GM18907 (cell line): Measurements from ENCODE around the gene ENKUR.
A peak's percentile ranks its signal among the peaks of the same experiment; 100 is the strongest.
"Not testable (repeated sequence)": the region's sequence is repeated elsewhere in the genome, so short reads cannot be mapped to it uniquely, and the experiment has no call there.

Experiments
- ATAC-seq: cut with Tn5 transposase; IDR thresholded peaks from one replicate; pipeline ENCODE4 v1.9.1; 2021; ENCODE audit warnings: mild to moderate bottlenecking, moderate library complexity; ENCODE audit not compliant: unreplicated experiment

Gene ENKUR

DNA sequence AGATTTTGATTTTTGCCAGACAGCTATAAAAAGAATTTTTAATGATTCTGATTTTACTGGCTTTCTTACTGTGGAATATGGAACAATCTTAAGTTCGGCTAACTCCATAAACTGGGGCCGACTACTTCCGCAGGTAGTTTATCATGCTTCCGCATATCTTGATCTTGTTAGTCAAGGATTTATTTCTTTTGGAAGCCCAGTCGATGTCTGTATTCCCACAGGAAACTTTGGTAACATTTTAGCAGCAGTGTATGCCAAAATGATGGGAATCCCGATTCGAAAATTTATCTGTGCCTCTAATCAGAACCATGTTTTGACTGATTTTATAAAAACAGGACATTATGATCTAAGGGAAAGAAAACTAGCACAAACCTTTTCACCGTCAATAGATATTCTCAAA lies 8.6 kb upstream of the ENKUR start:
- no peak for ATAC-seq

- ATAC-seq: no peak
These were observed 7.3 kb upstream of the ENKUR start for GRCh38 chr10:25023278-25023677.

- ATAC-seq: no peak
These were observed 2.7 kb upstream of the ENKUR start for GRCh38 chr10:25018703-25019102.

GRCh38 chr10:25017661-25018060 lies 1.7 kb upstream of the ENKUR start:
- ATAC-seq: no peak

DNA sequence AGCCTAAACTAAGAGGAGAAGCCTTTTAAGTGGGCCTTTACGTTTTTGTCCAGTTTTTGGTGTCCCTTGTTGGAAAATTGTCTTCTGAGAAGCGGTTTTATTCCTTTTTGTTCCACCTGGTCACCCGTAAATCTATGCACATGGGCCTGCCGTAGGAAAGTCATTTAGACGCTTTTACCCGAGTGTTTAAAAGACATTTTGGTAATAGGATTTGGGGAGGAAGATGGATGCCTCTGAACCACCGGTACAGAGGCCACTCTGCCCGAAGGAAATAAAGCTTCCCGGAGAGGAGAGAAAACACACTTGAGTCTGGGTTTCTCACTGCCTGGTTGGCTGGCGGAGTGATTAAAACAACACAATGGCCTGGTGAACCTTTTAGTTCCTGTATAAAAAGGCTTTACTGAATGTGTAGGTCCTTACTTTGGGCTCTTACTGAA lies 1.2 kb upstream of the ENKUR start:
- peak; percentile 2 for ATAC-seq

- ATAC-seq: peak; percentile 99
These were observed 607 bp upstream of the ENKUR start, which contains the start of gene THNSL1 for GRCh38 chr10:25016376-25017153. Gene THNSL1 (plus strand): TSS chr10:25016612. CDS start chr10:25023224, 6,612 bp downstream.

DNA sequence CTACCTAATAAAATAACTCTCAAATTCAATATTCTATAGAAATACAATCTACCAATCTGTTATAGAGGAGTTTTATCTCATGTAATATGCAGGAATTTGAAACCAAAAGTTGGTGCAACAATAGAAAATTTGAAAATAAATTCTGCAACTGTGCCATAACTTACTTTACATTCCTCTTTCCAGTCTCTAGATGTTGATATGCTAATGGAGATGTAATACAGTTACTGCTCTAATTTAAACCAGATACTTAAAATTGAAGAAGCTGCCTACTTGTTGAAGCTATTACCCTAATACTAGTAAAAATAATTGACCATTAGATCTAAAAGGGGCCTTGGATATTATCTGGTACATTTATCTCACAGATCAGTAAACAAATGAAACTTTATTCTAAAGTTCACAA lies 1.4 kb downstream of the ENKUR start:
- no peak for ATAC-seq

GRCh38 chr10:25011591-25011990 lies 4.4 kb downstream of the ENKUR start:
- ATAC-seq: not testable (repeated sequence)

DNA sequence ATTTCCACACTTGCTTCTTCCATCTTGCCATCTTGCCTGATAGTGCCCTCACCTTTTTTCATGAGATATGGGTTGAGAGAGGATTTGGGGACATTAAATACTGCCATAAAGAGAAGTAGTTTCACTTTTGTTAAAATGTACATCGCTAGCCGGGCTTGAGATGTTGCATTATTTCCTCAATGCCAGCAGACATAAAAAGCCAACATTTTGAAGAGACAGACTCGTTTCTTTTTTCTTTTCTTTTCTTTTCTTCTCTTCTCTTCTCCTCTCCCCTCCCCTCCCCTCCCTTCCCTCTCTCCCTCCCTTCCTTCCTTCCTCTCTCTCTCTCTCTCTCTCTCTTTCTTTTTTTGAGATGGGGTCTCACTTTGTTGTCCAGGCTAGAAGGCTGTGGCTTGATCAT lies 17.9 kb downstream of the ENKUR start:
- no peak for ATAC-seq

- ATAC-seq: no peak
These were observed 20.9 kb downstream of the ENKUR start for GRCh38 chr10:24995072-24995471.

DNA sequence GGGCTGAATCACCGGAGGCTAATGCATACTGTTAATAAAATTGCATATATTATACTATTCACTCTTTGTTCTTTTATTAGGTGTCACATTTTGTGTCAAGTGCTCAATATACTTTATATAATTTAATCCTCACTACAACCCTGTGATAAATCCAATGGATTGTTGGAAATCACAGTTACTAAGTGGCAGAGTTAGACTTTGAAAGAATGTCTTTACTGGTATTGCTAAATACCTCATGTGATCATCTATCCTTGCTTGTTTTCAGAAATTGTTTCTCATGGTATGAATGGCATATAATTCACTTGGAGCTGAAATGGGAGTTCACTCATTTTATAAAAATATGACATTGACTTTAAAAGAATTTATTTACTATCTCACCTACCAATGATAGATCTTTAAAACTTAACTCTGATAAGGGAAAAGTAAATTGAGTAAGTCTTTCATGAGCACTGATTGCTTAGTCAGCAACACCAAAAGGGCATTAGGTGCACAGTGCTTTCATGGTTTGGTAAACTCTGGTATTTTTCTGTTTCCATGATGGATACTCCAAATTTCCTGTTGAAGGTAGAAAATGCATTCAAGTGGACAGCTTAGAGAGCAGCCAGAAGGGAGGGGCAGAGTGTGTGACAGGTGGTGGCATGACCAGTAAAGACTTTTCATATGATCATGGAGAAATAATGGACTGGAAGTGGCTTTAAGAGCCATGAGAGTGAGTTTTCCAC lies 22.6 kb downstream of the ENKUR start:
- no peak for ATAC-seq

- ATAC-seq: no peak
These were observed 23.3 kb downstream of the ENKUR start for GRCh38 chr10:24992512-24993133.

- no peak for ATAC-seq
These were observed 24.7 kb downstream of the ENKUR start for GRCh38 chr10:24991298-24991697.

- ATAC-seq: no peak
These were observed 26.1 kb downstream of the ENKUR start for GRCh38 chr10:24989867-24990266.

DNA sequence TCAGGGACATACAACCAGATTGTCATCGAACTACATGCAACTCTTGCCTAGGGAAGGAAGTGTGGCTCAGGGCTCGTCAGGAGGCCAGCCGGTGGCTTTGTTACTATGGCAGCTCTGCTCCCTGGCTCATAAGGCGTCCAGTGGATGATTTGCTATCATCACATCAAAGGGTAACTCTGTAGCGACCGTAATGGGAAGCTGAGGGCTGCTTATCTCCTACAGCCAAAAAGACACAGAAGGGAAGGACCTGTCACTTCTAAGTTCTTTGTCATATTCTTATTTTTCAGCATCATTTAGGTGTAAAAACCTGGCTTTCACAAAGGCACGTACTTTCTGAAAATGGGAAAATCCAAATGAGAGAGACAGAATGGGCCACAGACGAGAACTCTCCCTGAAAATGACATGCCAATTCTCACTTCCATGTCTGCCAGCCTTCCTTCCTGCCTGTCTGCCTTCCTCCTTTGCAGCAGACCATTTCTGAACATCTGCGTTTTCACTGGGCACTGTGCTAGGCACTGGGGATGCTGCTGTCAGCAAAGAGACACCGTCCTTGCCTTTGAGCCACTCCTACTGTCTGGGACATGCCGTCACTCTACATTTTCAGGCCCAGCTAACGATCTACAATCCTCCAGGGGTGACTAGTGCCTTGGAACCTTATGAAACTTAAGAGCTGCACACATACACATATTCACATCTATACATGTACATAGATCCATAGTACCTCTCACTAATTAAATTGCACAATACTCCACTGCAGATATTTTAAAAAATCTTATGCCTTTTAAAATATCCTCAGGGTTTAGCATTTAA lies 26.9 kb downstream of the ENKUR start:
- no peak for ATAC-seq

DNA sequence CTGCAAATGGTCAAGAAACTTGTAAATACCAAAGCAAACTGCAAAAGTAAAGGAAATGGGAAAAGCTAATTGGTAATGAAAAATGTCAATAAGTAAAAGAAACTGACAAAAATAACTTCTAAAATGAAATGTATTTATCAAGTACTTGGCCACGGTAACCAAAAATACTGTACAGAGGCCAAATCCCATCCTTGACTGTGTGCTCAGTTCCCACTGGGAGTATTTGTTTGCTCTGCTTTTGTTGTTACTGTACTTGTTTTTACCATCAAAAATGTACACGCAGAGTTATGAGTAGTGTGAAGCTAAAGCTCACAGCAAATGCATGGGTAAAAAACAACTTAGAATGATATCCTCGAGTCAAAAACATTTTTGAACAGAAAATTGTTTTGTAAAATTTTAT lies 31.1 kb downstream of the ENKUR start:
- no peak for ATAC-seq

- no peak for ATAC-seq
These were observed 32.0 kb downstream of the ENKUR start for GRCh38 chr10:24983946-24984345.

- no peak for ATAC-seq
These were observed 32.8 kb downstream of the ENKUR start for GRCh38 chr10:24983130-24983529.

DNA sequence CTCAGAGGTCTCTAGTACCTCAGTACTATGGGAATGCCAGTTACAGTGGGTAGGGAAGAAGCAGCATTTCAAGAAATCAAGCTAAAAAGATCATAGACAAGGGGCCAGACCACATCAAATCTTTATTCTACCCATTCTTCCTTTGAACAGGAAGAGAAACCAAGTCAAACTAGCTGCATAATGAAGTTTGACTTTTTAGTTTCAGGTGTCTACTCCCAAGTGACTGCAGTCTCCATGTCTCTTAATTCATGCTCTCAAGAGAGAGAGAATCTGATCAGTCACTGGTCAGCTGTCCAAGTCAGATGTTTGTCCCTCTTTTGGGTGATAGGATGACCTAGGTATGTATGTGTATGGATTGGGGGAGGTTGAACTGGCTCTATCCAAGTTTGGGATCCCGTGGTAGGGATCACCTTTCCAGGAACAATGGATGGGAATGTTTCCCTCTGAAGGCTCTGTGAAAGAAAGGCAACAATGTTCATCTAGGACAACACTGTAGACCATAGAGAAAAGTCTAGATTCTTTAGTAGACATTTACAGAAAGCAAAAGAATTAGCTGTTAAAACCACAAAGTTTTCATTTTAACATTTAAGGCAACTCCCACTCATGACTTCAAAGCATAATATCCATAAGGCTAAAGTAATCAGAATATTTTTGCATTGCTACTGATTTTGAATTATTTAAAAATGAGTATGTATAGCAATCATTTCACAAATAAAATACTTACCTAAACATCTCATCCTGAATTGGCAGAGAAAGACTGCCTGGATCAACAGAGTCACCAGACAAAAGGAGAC lies 33.4 kb downstream of the ENKUR start:
- ATAC-seq: no peak

DNA sequence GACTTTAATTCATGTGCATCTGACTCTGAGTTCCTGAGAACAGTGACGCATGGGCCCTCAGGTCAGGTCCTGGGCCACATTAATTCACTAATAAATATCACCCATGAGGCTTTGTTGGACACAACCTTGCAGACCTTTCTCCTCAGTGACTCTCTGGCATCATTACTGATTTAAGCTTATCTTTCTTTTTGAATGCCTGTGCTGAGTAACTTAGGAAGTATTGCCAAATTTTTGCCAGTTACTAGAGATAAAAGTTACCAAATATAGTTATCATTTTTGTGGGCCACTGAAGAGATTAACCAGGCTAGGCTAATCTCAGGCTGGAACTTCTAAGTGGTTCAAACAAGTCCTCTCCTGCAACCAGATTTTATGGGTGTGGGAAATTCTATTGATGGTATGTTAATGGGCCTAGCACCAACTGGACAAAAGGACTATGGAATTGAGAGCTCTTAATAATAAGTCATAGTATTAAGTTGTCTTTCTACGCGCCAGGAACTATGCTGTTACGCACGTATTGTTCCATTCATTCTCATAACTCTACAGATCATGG lies 34.7 kb downstream of the ENKUR start:
- no peak for ATAC-seq
